Stimulated activated memory B cell treated with anti-CD40 and anti-IgM and Interleukin-4, amounts not matched to agents 10 μg/mL and 1 μg/mL and 100 μg/mL, for 72 hours (primary cell): ENCODE measurements around the gene TBC1D9.

ENCODE experiments used
- ATAC-seq: fragments of 150-1000 bp; cut with Tn5 transposase; 2 replicates; pipeline ENCODE4 v1.10.0; 2021
- H3K27ac Mint-ChIP-seq: one replicate; pipeline ENCODE4 v1.8.0; 2022; ENCODE audit warnings: mild to moderate bottlenecking, mixed read lengths
- H3K27me3 Mint-ChIP-seq: one replicate; pipeline ENCODE4 v1.8.0; 2022; ENCODE audit warnings: mixed read lengths
- H3K36me3 Mint-ChIP-seq: one replicate; pipeline ENCODE4 v1.8.0; 2022; ENCODE audit warnings: mixed read lengths
- H3K4me1 Mint-ChIP-seq: one replicate; pipeline ENCODE4 v1.8.0; 2022; ENCODE audit warnings: mixed read lengths
- H3K4me3 Mint-ChIP-seq: one replicate; pipeline ENCODE4 v1.8.0; 2022; ENCODE audit warnings: mild to moderate bottlenecking, moderate library complexity, mixed read lengths
- H3K9me3 Mint-ChIP-seq: one replicate; pipeline ENCODE4 v1.8.0; 2022; ENCODE audit warnings: mixed read lengths

Gene TBC1D9

DNA sequence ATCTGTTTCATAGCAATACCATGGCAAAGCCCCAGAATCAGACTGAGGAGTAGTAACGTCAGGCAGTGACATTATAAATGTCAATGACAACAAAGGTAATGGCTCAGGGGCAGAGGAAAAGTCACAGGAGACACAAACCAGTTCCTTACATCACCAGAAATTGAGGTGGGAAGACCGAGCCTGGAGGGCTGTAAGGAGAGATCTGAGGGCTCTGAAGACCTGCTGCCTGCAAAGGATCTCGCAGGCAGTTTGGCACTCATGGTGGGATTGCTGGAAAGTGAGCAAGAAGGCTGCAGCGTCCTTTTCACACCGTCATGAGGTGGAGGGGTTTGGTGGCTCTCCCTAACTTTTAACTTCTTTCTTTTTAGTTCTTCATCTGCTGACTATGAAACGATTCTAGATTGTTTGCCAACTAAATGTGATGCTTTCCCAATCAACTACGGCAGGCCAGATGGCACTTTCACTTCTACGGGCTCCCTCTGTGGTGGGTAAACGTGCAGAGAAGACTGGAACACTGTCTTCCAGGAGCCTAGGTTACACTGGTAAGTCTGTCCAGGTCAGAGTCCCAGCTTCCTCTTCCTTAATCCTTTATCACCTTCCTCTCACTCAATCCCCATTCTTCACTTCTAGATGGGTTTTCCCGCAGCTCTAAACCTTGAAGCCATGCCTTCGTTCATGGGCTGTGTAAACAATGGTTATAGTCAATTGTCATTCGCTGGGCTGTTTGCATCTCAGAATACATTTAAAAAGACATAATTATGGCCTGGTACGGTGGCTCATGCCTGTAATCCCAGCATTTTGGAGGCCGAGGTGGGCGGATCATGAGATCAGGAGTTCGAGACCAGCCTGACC is 58.2 kb downstream of the TBC1D9 start:
- H3K36me3 Mint-ChIP-seq = peaks cover 55% of the 10 kb centered on the region
- no peak for ATAC-seq
- H3K9me3 Mint-ChIP-seq = no peaks in the 10 kb centered on the region
- H3K4me3 Mint-ChIP-seq = peak overlapping the region; percentile 0
- no peaks in the 10 kb centered on the region for H3K27me3 Mint-ChIP-seq
- peak overlapping the region; percentile 29 for H3K27ac Mint-ChIP-seq
- peaks cover 58% of the 10 kb centered on the region for H3K4me1 Mint-ChIP-seq

GRCh38 chr4:140695483-140695882 is 60.7 kb downstream of the TBC1D9 start:
- H3K4me3 Mint-ChIP-seq = no peak overlapping the region
- no peaks in the 10 kb centered on the region for H3K9me3 Mint-ChIP-seq
- H3K27me3 Mint-ChIP-seq = no peaks in the 10 kb centered on the region
- peak overlapping the region; percentile 29 for H3K27ac Mint-ChIP-seq
- ATAC-seq = no peak
- peaks cover 39% of the 10 kb centered on the region for H3K36me3 Mint-ChIP-seq
- H3K4me1 Mint-ChIP-seq = peaks cover 57% of the 10 kb centered on the region

GRCh38 chr4:140693562-140693961 is 62.6 kb downstream of the TBC1D9 start:
- Mint-ChIP-seq H3K9me3 (no peaks in the 10 kb centered on the region), H3K27me3 (no peaks in the 10 kb centered on the region), H3K4me3 (no peak overlapping the region), H3K27ac (peak overlapping the region; percentile 21), H3K36me3 (peaks cover 21% of the 10 kb centered on the region), H3K4me1 (peaks cover 62% of the 10 kb centered on the region)
- ATAC-seq = no peak

DNA sequence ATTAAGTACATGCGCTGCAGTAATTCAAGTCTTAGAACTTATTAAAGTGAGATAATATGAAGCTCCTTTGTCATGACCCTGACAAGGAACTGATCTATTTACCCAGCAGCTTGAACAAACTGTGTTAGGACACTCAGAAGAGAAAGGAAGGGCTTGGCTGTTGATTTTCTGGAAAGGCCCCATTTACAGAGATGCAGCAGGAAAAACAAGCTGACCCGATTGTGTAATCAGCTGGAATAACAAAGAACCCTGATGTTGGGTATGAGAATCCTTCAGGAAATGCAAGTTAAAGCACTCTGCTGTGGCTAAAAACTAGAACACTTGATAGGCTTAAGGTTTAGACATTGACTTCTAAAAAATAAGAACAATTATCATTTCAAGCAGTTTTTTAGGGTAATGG is 64.8 kb downstream of the TBC1D9 start:
- Mint-ChIP-seq H3K4me1 (peaks cover 56% of the 10 kb centered on the region), H3K4me3 (no peak overlapping the region), H3K36me3 (peaks cover 8% of the 10 kb centered on the region), H3K27me3 (no peaks in the 10 kb centered on the region), H3K27ac (peak overlapping the region; percentile 29), H3K9me3 (no peaks in the 10 kb centered on the region)
- no peak for ATAC-seq

- no peak for ATAC-seq
- H3K4me3 Mint-ChIP-seq = no peak overlapping the region
- H3K27me3 Mint-ChIP-seq = no peaks in the 10 kb centered on the region
- H3K9me3 Mint-ChIP-seq = no peaks in the 10 kb centered on the region
- H3K4me1 Mint-ChIP-seq = peaks cover 56% of the 10 kb centered on the region
- peak overlapping the region; percentile 29 for H3K27ac Mint-ChIP-seq
- H3K36me3 Mint-ChIP-seq = peaks cover 8% of the 10 kb centered on the region
These were observed 66.1 kb downstream of the TBC1D9 start for GRCh38 chr4:140690093-140690492.

DNA sequence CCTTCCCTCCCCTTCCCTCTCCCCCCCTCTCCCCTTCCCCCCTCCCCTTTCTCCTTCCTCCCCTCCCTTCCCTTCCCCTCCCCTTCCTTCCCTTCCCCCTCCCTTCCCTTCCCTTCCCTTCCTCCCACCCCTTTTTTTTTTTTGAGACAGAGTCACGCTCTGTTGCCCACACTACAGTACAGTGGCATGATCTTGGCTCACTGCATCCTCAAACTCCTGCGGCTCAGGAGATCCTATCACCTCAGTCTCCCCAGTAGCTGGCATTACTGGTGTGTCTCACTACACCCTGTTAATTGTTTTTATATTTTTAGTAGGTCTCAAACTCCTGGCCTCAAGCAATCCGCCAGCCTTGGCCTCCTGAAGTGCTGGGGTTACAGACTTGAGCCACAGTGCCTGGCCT is 66.6 kb downstream of the TBC1D9 start:
- Mint-ChIP-seq H3K36me3 (peaks cover 12% of the 10 kb centered on the region), H3K4me1 (peaks cover 56% of the 10 kb centered on the region), H3K27me3 (no peaks in the 10 kb centered on the region), H3K27ac (peak overlapping the region; percentile 29), H3K9me3 (no peaks in the 10 kb centered on the region), H3K4me3 (no peak overlapping the region)
- no peak for ATAC-seq

DNA sequence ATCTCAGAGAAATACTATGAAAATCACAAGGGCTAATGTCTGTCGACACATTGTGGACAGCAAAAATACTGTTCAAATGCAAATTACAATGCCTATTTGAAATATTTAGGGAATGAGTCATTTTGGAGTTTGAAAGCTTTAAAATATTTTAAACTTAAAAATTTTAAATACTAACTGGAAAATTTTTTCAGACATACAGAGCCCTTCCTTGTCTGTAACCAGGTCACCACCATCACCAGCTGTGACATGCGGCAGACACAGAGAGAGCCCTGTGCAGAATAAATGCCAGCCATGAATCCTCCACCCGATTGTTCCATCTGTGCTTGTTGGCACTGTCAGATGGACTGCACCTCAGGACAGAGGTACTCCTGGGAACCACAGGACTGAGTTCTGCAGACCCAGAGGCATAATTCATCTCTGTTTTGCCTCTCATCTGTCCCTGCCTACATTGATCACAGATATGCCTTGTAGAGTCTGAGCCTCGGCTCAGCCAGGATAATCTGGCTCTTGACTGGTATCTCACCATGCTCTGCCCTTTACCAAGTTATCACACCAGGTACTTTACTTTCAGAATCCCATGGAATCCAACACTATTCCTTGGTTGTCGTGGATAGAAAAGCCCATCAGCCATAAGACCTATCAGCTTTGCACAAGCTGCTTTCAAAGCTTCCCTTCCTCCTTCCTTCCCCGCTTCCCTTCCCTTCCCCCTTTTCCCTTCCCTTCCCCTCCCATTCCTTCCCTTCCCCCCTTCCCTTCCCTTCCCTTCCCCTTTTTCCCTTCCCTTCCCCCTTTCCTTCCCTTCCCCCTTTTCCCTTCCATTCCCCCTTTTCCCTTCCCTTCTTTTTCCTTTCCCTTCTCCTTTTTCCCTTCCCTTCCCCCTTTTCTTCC is 67.2 kb downstream of the TBC1D9 start:
- H3K27me3 Mint-ChIP-seq = no peaks in the 10 kb centered on the region
- peaks cover 56% of the 10 kb centered on the region for H3K4me1 Mint-ChIP-seq
- no peaks in the 10 kb centered on the region for H3K9me3 Mint-ChIP-seq
- peaks cover 15% of the 10 kb centered on the region for H3K36me3 Mint-ChIP-seq
- no peak for ATAC-seq
- H3K27ac Mint-ChIP-seq = peak overlapping the region; percentile 66
- H3K4me3 Mint-ChIP-seq = no peak overlapping the region

DNA sequence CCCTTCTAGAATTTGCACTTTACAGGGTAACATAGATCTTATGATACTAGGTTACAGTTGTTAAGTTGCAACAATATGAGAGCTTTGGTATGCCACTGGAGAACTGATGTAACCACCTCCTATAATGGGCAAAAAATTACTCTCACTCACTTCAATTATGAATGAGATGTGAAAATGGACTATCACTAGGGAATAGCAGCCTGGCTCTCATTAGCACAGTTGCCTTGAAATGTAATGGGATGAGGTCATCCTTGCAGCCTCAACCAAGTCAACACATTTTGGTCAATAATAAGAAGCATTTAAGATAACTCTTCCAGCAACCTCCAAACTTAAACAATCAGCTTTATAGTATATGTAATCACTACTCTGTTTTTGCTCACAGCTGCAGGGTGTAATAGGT is 69.4 kb downstream of the TBC1D9 start:
- H3K4me3 Mint-ChIP-seq = no peak overlapping the region
- no peaks in the 10 kb centered on the region for H3K27me3 Mint-ChIP-seq
- H3K36me3 Mint-ChIP-seq = peaks cover 24% of the 10 kb centered on the region
- ATAC-seq = no peak
- no peak overlapping the region for H3K27ac Mint-ChIP-seq
- peaks cover 43% of the 10 kb centered on the region for H3K4me1 Mint-ChIP-seq
- no peaks in the 10 kb centered on the region for H3K9me3 Mint-ChIP-seq

- Mint-ChIP-seq H3K9me3 (no peaks in the 10 kb centered on the region), H3K4me1 (peaks cover 39% of the 10 kb centered on the region), H3K27ac (no peak overlapping the region), H3K36me3 (peaks cover 39% of the 10 kb centered on the region), H3K27me3 (no peaks in the 10 kb centered on the region), H3K4me3 (no peak overlapping the region)
- ATAC-seq = no peak
These were observed 71.9 kb downstream of the TBC1D9 start for GRCh38 chr4:140684314-140684713.

GRCh38 chr4:140681201-140681600 is 75.0 kb downstream of the TBC1D9 start:
- Mint-ChIP-seq H3K27ac (peak overlapping the region; percentile 63), H3K27me3 (no peaks in the 10 kb centered on the region), H3K36me3 (peaks cover 65% of the 10 kb centered on the region), H3K9me3 (no peaks in the 10 kb centered on the region), H3K4me1 (peaks cover 42% of the 10 kb centered on the region), H3K4me3 (no peak overlapping the region)
- ATAC-seq = no peak

- H3K36me3 Mint-ChIP-seq = peaks cover 69% of the 10 kb centered on the region
- H3K9me3 Mint-ChIP-seq = no peaks in the 10 kb centered on the region
These were observed 75.5 kb downstream of the TBC1D9 start for GRCh38 chr4:140680686-140681085.

DNA sequence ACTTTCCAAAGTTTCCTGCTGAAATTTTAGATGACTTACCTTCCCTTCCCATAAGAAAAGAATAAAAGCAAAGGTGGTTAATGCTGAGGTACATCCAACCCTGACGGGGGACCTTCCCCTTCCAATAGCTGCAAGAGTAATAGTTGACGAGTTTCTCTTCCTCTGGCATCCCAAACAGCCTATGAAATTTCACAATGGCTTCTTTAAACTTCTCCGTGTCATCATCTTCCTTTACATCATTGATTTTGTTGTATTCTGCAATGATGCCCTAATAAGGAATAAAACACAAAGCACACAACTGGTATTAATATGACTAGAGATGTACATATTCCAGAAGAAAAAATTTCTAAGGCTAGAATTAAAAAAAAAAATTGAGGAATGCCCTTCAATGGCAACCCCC is 76.6 kb downstream of the TBC1D9 start:
- H3K36me3 Mint-ChIP-seq = peaks cover 58% of the 10 kb centered on the region
- H3K27me3 Mint-ChIP-seq = no peaks in the 10 kb centered on the region
- H3K4me1 Mint-ChIP-seq = peaks cover 51% of the 10 kb centered on the region
- no peak overlapping the region for H3K4me3 Mint-ChIP-seq
- no peak for ATAC-seq
- peak overlapping the region; percentile 63 for H3K27ac Mint-ChIP-seq
- no peaks in the 10 kb centered on the region for H3K9me3 Mint-ChIP-seq

More at GRCh38 chr4:140680686-140681085, 75.5 kb downstream of the TBC1D9 start:
- Mint-ChIP-seq H3K27ac (peak overlapping the region; percentile 63), H3K4me3 (no peak overlapping the region), H3K4me1 (peaks cover 47% of the 10 kb centered on the region), H3K27me3 (no peaks in the 10 kb centered on the region)
- ATAC-seq = no peak

DNA sequence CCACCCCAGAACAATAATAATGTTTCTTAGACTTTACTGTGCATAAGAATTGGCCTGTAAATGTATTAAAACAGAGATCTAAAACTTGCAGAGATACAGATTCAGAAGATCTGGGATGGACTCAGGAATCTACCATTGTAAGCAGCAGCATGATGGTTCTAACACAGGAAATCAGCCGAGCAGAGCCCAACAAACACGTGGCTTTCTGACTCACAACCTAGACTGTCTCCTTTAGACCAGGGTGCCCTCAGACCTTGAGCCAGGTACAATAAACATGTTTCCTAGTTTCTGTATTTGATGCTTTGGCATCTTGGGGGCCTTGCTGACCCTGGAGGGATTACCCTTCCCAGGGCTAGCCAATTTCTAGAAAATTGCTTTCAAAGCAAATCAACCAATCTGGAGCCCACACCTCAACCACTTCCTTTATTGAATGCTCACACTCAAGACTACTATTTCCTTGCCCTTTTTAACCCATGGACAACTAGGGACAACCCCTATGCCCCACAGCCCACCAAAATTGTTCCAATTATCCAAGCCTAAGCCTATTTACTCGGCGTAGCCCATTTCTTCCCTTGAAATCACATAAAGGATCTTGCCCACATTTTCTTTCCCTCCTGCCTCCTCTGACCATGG is 80.5 kb downstream of the TBC1D9 start:
- H3K36me3 Mint-ChIP-seq = peaks cover 47% of the 10 kb centered on the region
- H3K4me1 Mint-ChIP-seq = peaks cover 39% of the 10 kb centered on the region
- peak; percentile 48 for ATAC-seq
- no peaks in the 10 kb centered on the region for H3K9me3 Mint-ChIP-seq
- H3K27me3 Mint-ChIP-seq = no peaks in the 10 kb centered on the region
- no peak overlapping the region for H3K4me3 Mint-ChIP-seq
- H3K27ac Mint-ChIP-seq = peak overlapping the region; percentile 81

GRCh38 chr4:140673729-140674128 is 82.5 kb downstream of the TBC1D9 start:
- H3K27ac Mint-ChIP-seq = peak overlapping the region; percentile 84
- peaks cover 56% of the 10 kb centered on the region for H3K36me3 Mint-ChIP-seq

DNA sequence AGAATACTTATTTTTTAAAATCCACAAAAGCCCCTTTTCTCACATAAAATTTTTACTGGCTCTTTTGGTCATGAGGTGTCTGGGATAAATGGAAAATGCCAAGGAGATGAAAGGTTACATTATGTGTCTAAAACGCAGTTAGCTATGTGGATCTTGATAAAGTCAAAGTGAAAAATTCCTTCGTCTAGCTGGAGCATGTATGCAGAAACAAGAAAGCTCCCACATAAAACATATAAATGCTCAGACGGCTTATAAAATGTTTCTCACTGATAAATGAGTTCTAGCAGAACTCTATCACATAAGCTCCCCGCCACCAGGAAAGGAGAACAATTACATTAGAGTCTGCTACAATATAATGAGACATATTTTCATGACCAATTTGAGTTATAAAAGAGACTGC is 83.8 kb downstream of the TBC1D9 start:
- peaks cover 52% of the 10 kb centered on the region for H3K36me3 Mint-ChIP-seq
- H3K4me1 Mint-ChIP-seq = peaks cover 21% of the 10 kb centered on the region
- no peaks in the 10 kb centered on the region for H3K9me3 Mint-ChIP-seq
- H3K4me3 Mint-ChIP-seq = no peak overlapping the region
- no peak overlapping the region for H3K27ac Mint-ChIP-seq
- no peak for ATAC-seq
- no peaks in the 10 kb centered on the region for H3K27me3 Mint-ChIP-seq

More at GRCh38 chr4:140673729-140674128, 82.5 kb downstream of the TBC1D9 start:
- Mint-ChIP-seq H3K4me3 (no peak overlapping the region), H3K9me3 (no peaks in the 10 kb centered on the region), H3K27me3 (no peaks in the 10 kb centered on the region), H3K4me1 (peaks cover 30% of the 10 kb centered on the region)
- no peak for ATAC-seq
